ENCODE measurements around the gene TMEM187. TPM values are rescaled to one million over a fixed set of nuclear protein-coding genes. Genes with fewer than 3 reads are reported as not detected.
A peak's percentile ranks its signal among the peaks of the same experiment; 100 is the strongest.

The TMEM187 gene
- total and polyA plus RNA-seq, 10 of the 15 experiments (the other 5 are each of a cell fraction or from before 2014, with no cell fraction given), result 0.45 to 8.5 (median 4.1) TPM

DNA sequence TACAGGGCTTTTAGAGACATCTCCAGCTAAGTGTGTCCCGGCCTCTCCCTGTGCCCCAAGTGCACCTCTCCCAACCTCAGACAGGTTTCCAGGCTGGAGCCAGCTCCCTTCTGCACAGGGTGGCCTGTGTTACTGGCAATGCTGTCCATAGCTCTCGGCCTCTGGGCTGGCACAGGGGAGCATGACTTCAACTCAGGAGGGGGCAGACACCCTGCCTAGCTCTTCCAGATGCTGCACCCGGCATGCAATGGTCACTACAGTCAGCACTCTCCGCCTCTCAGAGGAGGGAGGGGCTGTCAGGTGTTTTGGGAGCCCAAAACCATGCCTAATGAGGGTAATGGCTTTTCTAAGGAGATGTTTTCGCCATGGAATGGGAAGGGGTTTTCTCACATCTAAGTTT is 49.6 kb downstream of the TMEM187 start:
- POLR2A ChIA-PET, result interaction anchor here (0.5 kb wide), 1 partner anchor 19 kb away, joined by 3 read pairs; no protein-coding TSS in a partner anchor
- no peak for TF ChIP-seq IKZF2 (IDR thresholded peaks at IDR 0.05)
- no peaks in the 10 kb centered on the region for H3K9me3 ChIP-seq (replicated peaks; ENCODE audit: control insufficient read depth, insufficient read depth, low read length)
- intact Hi-C loops (cut with micrococcal nuclease; ENCODE audit: unreplicated experiment), result no loop called here
- H4K20me1 ChIP-seq (ENCODE audit: control insufficient read depth, insufficient read depth), result no peaks in the 10 kb centered on the region
- peaks cover 9% of the 10 kb centered on the region for H3K4me1 ChIP-seq (ENCODE audit: control insufficient read depth, insufficient read depth, low read length)
- H3K36me3 ChIP-seq (ENCODE audit: control insufficient read depth in 2 of 2, insufficient read depth in 2 of 2, low read length in 1 of 2), result no peaks in the 10 kb centered on the region; a peak in 2 of 4 replicates
- no peak overlapping the region for H3K27ac ChIP-seq (ENCODE audit: control insufficient read depth, insufficient read depth)
- H3K4me3 ChIP-seq, result no peak overlapping the region
- no peak overlapping the region for H2AFZ ChIP-seq (ENCODE audit: control insufficient read depth, low read depth, low read length)
- ATAC-seq, result no peak
- CTCF ChIA-PET, result no interaction called here
- no peak for DNase-seq (ENCODE audit: low read depth, low spot score)
- no peak overlapping the region for H3K4me2 ChIP-seq (ENCODE audit: control insufficient read depth, insufficient read depth)
- in situ Hi-C loops (cut with MboI), result no loop called here
- SMC1A ChIA-PET (ENCODE audit: uncharacterized antibody, unreplicated experiment), result interaction anchor here (1.2 kb wide), 1 partner anchor 73 kb away, joined by 3 read pairs; no protein-coding TSS in a partner anchor
- BruUV-seq (replicated peaks), result no TSS peak
- no peak overlapping the region for H3K9ac ChIP-seq (ENCODE audit: control insufficient read depth, insufficient read depth, low read length)
- peaks cover 31% of the 10 kb centered on the region for H3K79me2 ChIP-seq (ENCODE audit: control insufficient read depth, insufficient read depth, low read length)
- no peak for FAIRE-seq
- no peaks in the 10 kb centered on the region; a peak in 1 of 4 replicates for H3K27me3 ChIP-seq (replicated peaks in 1 of 2; ENCODE audit: control insufficient read depth in 2 of 2, insufficient read depth in 2 of 2, low read length in 1 of 2)
- 52% methylated on average over 5 of the region's 5 CpGs for WGBS (ENCODE audit: insufficient coverage, insufficient replicate concordance, low lambda C conversion rate, missing lambda C conversion rate)
- RAD21 ChIA-PET (ENCODE audit: unreplicated experiment), result no interaction called here

DNA sequence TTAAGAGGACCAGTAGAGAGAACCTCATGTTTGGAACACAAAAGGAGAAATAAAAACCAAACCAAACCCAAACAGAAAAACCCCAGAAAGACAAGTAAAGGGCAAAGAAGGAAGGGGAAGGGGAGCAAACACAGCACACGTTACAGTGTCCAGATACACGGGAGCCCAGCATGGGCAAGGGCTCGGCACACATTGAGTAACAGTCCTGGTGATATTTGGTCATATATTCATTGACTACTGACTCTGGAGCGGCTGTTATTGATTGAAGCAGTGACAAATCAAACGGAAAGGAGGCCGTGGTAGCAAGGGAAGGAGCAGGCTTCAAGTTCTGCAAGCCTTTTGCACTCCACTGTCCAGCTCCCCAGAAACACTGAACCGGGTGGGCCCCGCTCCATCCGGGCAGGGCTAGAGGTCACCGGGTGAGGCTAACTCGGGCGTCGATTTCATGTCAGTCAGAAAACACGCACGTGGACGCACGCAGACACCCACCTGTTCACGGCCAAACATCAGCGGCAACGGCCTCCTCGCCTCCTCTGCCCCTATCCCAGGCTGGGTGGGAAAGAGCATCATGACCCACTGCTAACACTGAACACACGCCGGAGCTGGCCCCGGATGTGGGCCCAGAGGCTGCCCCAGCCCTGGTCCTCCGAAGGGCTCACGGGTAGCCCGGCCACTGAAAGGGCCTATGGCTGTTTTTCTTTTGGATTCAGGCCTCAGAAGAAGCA is 50.9 kb downstream of the TMEM187 start:
- 71% methylated on average over 27 of the region's 27 CpGs for WGBS (ENCODE audit: insufficient coverage, insufficient replicate concordance, low lambda C conversion rate, missing lambda C conversion rate)
- Histone ChIP-seq H3K4me1 (ENCODE audit: control insufficient read depth, insufficient read depth, low read length) (peaks cover 8% of the 10 kb centered on the region), H3K27ac (ENCODE audit: control insufficient read depth, insufficient read depth) (no peak overlapping the region), H3K4me2 (ENCODE audit: control insufficient read depth, insufficient read depth) (no peak overlapping the region), H3K9ac (ENCODE audit: control insufficient read depth, insufficient read depth, low read length) (no peak overlapping the region), H3K9me3 (replicated peaks; ENCODE audit: control insufficient read depth, insufficient read depth, low read length) (no peaks in the 10 kb centered on the region), H3K79me2 (ENCODE audit: control insufficient read depth, insufficient read depth, low read length) (peaks cover 20% of the 10 kb centered on the region), H2AFZ (ENCODE audit: control insufficient read depth, low read depth, low read length) (no peak overlapping the region), H4K20me1 (ENCODE audit: control insufficient read depth, insufficient read depth) (no peaks in the 10 kb centered on the region), H3K27me3 (replicated peaks in 1 of 2; ENCODE audit: control insufficient read depth in 2 of 2, insufficient read depth in 2 of 2, low read length in 1 of 2) (no peaks in the 10 kb centered on the region; a peak in 1 of 4 replicates), H3K4me3 (no peak overlapping the region), H3K36me3 (ENCODE audit: control insufficient read depth in 2 of 2, insufficient read depth in 2 of 2, low read length in 1 of 2) (no peaks in the 10 kb centered on the region)
- in situ Hi-C loops (cut with MboI), result no loop called here
- BruUV-seq (replicated peaks), result no TSS peak
- ATAC-seq, result no peak
- no peak for DNase-seq (ENCODE audit: low read depth, low spot score)
- ChIA-PET SMC1A (ENCODE audit: uncharacterized antibody, unreplicated experiment) (no interaction called here), POLR2A (no interaction called here), RAD21 (ENCODE audit: unreplicated experiment) (no interaction called here), CTCF (interaction anchor here (1.0 kb wide), 1 partner anchor 76 kb away, joined by 3 read pairs; no protein-coding TSS in a partner anchor)
- TF ChIP-seq PBX3 (IDR thresholded peaks at IDR 0.05; ENCODE audit: insufficient replicate concordance, low read depth, low read length) (no peak), POLR2A (IDR thresholded peaks at IDR 0.05; ENCODE audit: low read depth, low read length) (0 out of 2 replicates have a peak, but pooled peaks have one; percentile 14)
- no peak for FAIRE-seq
- intact Hi-C loops (cut with micrococcal nuclease; ENCODE audit: unreplicated experiment), result no loop called here

Data from GM12878 (cell line).